ENCODE data around the gene ESF1. TPM values are rescaled to one million over a fixed set of nuclear protein-coding genes. Genes with fewer than 3 reads are reported as not detected.

Gene ESF1
- total and polyA plus RNA-seq, 8 donors = 4.7 to 22.0 (median 8.4) TPM

- intact Hi-C loops (cut with DNase I; ENCODE audit: low total_unique reads) = no loop called here
- DNase-seq = no peak
- H3K27ac ChIP-seq = no peak overlapping the region
- TF ChIP-seq POLR2A (IDR thresholded peaks at IDR 0.05) = no peak
- TF ChIP-seq CTCF (IDR thresholded peaks at IDR 0.05) = no peak
- TF ChIP-seq EP300 (IDR thresholded peaks at IDR 0.05) = no peak
- TF ChIP-seq POLR2AphosphoS5 (IDR thresholded peaks at IDR 0.05) = no peak
- H3K27me3 ChIP-seq = no peaks in the 10 kb centered on the region
- H3K4me3 ChIP-seq = peak overlapping the region in 3 of 4 donors; percentile 77 to 95 (median 89)
- 86 to 95% (median 87%) methylated on average over 12 to 13 of the region's 13 CpGs for WGBS, 5 donors
- H3K4me1 ChIP-seq = peaks cover 24 to 48% (median 37%) of the 10 kb centered on the region in 4 donors
- peaks cover 11 to 36% (median 32%) of the 10 kb centered on the region in 4 donors for H3K36me3 ChIP-seq
- no peaks in the 10 kb centered on the region for H3K9me3 ChIP-seq
These were observed 1.2 kb downstream of the ESF1 start for GRCh38 chr20:13783528-13783927.

- H3K4me1 ChIP-seq = peaks cover 5 to 28% (median 11%) of the 10 kb centered on the region in 4 donors
- no peaks in the 10 kb centered on the region for H3K27me3 ChIP-seq
- TF ChIP-seq POLR2AphosphoS5 (IDR thresholded peaks at IDR 0.05) (no peak), EP300 (IDR thresholded peaks at IDR 0.05) (no peak)
- H3K9me3 ChIP-seq = no peaks in the 10 kb centered on the region
- DNase-seq = no peak
- no peak overlapping the region for H3K4me3 ChIP-seq
- WGBS, 5 donors = 92 to 97% (median 94%) methylated on average over 3 of the region's 3 CpGs
- H3K27ac ChIP-seq = no peak overlapping the region
- intact Hi-C loops (cut with DNase I; ENCODE audit: low total_unique reads) = no loop called here
- H3K36me3 ChIP-seq = peaks cover 15 to 74% (median 71%) of the 10 kb centered on the region in 4 donors
These were observed 5.9 kb downstream of the ESF1 start for GRCh38 chr20:13778827-13779226.

GRCh38 chr20:13777171-13777601, 7.5 kb downstream of the ESF1 start:
- 49 to 71% (median 59%) methylated on average over 4 of the region's 4 CpGs for WGBS, 5 donors
- no peak for TF ChIP-seq POLR2AphosphoS5 (IDR thresholded peaks at IDR 0.05)
- TF ChIP-seq CTCF (IDR thresholded peaks at IDR 0.05) = no peak
- TF ChIP-seq POLR2A (IDR thresholded peaks at IDR 0.05) = no peak
- TF ChIP-seq EP300 (IDR thresholded peaks at IDR 0.05) = no peak
- intact Hi-C loops (cut with DNase I; ENCODE audit: low total_unique reads) = no loop called here
- no peak overlapping the region for H3K27ac ChIP-seq
- no peak overlapping the region for H3K4me3 ChIP-seq
- H3K27me3 ChIP-seq = no peaks in the 10 kb centered on the region
- no peaks in the 10 kb centered on the region for H3K9me3 ChIP-seq
- DNase-seq = no peak
- H3K36me3 ChIP-seq = peaks cover 18 to 89% (median 84%) of the 10 kb centered on the region in 4 donors
- H3K4me1 ChIP-seq = peaks cover 0 to 22% (median 6%) of the 10 kb centered on the region in 4 donors

- H3K4me1 ChIP-seq = peaks cover 0 to 22% (median 6%) of the 10 kb centered on the region in 4 donors
- no peaks in the 10 kb centered on the region for H3K9me3 ChIP-seq
- TF ChIP-seq POLR2A (IDR thresholded peaks at IDR 0.05) = no peak
- TF ChIP-seq EP300 (IDR thresholded peaks at IDR 0.05) = no peak
- TF ChIP-seq POLR2AphosphoS5 (IDR thresholded peaks at IDR 0.05) = no peak
- TF ChIP-seq CTCF (IDR thresholded peaks at IDR 0.05) = no peak
- H3K36me3 ChIP-seq = peaks cover 14 to 87% (median 82%) of the 10 kb centered on the region in 4 donors
- no peak overlapping the region for H3K27ac ChIP-seq
- WGBS, 5 donors = 80 to 85% (median 81%) methylated on average over 4 of the region's 4 CpGs
- H3K27me3 ChIP-seq = no peaks in the 10 kb centered on the region
- intact Hi-C loops (cut with DNase I; ENCODE audit: low total_unique reads) = no loop called here
- H3K4me3 ChIP-seq = no peak overlapping the region
- DNase-seq = no peak
These were observed 8.9 kb downstream of the ESF1 start for GRCh38 chr20:13775867-13776266.

- no peak for DNase-seq
- no peaks in the 10 kb centered on the region for H3K9me3 ChIP-seq
- H3K4me1 ChIP-seq = peaks cover 0 to 4% (median 2%) of the 10 kb centered on the region in 4 donors
- H3K27me3 ChIP-seq = no peaks in the 10 kb centered on the region
- TF ChIP-seq CTCF (IDR thresholded peaks at IDR 0.05) = no peak
- no peak for TF ChIP-seq POLR2AphosphoS5 (IDR thresholded peaks at IDR 0.05)
- TF ChIP-seq EP300 (IDR thresholded peaks at IDR 0.05) = no peak
- no peak for TF ChIP-seq POLR2A (IDR thresholded peaks at IDR 0.05)
- WGBS, 5 donors = 65 to 87% (median 71%) methylated on average over 4 of the region's 4 CpGs
- no peak overlapping the region for H3K27ac ChIP-seq
- intact Hi-C loops (cut with DNase I; ENCODE audit: low total_unique reads) = no loop called here
- H3K4me3 ChIP-seq = no peak overlapping the region
- peaks cover 23 to 97% (median 96%) of the 10 kb centered on the region in 4 donors for H3K36me3 ChIP-seq
These were observed 12.2 kb downstream of the ESF1 start for GRCh38 chr20:13772529-13772928.

Data from stomach (tissue), 9 donors.